Subcutaneous abdominal adipose tissue (tissue), 5 donors: ENCODE data around the gene PDCL2.

Experiments
- H3K27ac ChIP-seq: one replicate; pipeline ENCODE4 v1.7.0; 2013; ENCODE audit warnings: low read depth, mild to moderate bottlenecking, inconsistent platforms, low read length, moderate library complexity
- H3K27me3 ChIP-seq, 5 donors: one replicate each; pipeline ENCODE4 v1.7.0; 2013; ENCODE audit warnings: low read length in 5 of 5, inconsistent platforms in 1 of 5; ENCODE audit not compliant: control insufficient read depth in 5 of 5, insufficient read depth in 4 of 5
- H3K36me3 ChIP-seq, 5 donors: one replicate each; pipeline ENCODE4 v1.7.0; 2013; ENCODE audit warnings: low read length in 5 of 5; ENCODE audit not compliant: control insufficient read depth in 5 of 5, insufficient read depth in 5 of 5
- H3K4me1 ChIP-seq, 5 donors: one replicate each; pipeline ENCODE4 v1.7.0; 2013; ENCODE audit warnings: low read length in 5 of 5, mild to moderate bottlenecking in 3 of 5, moderate library complexity in 1 of 5; ENCODE audit not compliant: control insufficient read depth in 5 of 5, insufficient read depth in 5 of 5
- H3K4me3 ChIP-seq, 5 donors: one replicate each; pipeline ENCODE4 v1.7.0; 2013; ENCODE audit warnings: low read length in 5 of 5, low read depth in 1 of 5
- H3K9ac ChIP-seq, 5 donors: one replicate each; pipeline ENCODE4 v1.7.0; 2013; ENCODE audit warnings: low read length in 5 of 5, mild to moderate bottlenecking in 4 of 5, moderate library complexity in 3 of 5
- H3K9me3 ChIP-seq, 5 donors: one replicate each; pipeline ENCODE4 v1.7.0; 2013; ENCODE audit warnings: low read length in 5 of 5; ENCODE audit not compliant: control insufficient read depth in 5 of 5
- donor health status: healthy.
- donor health status: healthy.
- donor health status: healthy.
- donor health status: healthy.
- donor health status: healthy.

PDCL2 gene

GRCh38 chr4:55618546-55619143 lies 26.6 kb upstream of the PDCL2 start:
- no peaks in the 10 kb centered on the region for H3K27me3 ChIP-seq
- no peak overlapping the region for H3K4me3 ChIP-seq
- no peak overlapping the region for H3K27ac ChIP-seq
- no peaks in the 10 kb centered on the region for H3K9me3 ChIP-seq
- no peak overlapping the region for H3K9ac ChIP-seq
- H3K36me3 ChIP-seq = no peaks in the 10 kb centered on the region
- no peaks in the 10 kb centered on the region for H3K4me1 ChIP-seq

DNA sequence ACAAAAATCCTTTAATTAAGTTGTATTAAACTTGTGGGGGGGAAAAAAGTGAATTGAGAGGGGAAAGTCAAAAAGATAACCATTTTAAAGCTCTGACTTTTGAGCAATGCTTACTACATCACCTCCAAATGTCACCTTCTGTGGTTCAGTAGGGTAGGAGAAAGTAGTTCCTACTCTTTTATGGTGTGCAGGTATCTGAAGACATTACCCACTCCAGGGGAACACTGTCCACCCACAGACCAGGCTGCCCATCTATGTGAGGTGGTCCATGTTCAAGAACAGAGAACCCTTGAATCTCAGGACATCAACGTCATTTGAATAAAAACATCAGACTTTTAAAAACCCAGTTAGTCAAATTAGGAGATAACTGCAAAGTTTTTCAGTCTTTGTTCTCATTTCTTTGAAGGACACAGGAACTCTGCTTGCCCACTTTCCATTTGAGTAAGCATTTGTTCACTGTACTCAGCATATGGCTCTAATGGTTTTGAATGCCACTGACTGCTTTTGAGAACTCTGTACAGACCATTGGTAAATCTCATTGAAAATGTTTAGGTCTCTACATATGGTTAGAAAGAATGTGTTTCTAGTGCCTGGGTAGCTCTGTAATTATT lies 25.6 kb upstream of the PDCL2 start:
- Histone ChIP-seq H3K9me3 (no peaks in the 10 kb centered on the region), H3K27me3 (no peaks in the 10 kb centered on the region), H3K4me1 (no peaks in the 10 kb centered on the region), H3K36me3 (no peaks in the 10 kb centered on the region), H3K9ac (no peak overlapping the region), H3K27ac (no peak overlapping the region), H3K4me3 (no peak overlapping the region)

DNA sequence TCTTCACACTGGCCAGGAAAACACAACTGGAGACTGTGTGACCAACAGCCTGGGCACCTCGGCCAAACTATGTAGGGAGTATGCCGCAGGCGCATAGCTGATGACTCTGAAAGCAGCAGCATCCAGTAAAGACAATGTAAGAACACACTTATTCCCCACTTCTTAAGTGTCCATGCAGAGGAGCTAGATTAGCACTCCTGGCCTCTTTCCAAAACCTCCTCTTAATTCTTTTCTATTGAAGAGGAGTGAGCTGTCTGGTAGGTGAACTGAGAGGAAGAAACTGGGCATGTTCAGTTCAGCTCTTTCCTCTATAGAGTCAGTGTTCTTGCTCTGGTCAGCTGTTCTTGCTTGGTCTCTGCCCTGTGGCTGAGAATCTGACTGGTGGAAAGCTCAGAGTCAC lies 23.0 kb upstream of the PDCL2 start:
- Histone ChIP-seq H3K9ac (no peak overlapping the region), H3K36me3 (no peaks in the 10 kb centered on the region), H3K4me3 (no peak overlapping the region), H3K9me3 (no peaks in the 10 kb centered on the region), H3K27me3 (no peaks in the 10 kb centered on the region), H3K27ac (no peak overlapping the region), H3K4me1 (no peaks in the 10 kb centered on the region)

DNA sequence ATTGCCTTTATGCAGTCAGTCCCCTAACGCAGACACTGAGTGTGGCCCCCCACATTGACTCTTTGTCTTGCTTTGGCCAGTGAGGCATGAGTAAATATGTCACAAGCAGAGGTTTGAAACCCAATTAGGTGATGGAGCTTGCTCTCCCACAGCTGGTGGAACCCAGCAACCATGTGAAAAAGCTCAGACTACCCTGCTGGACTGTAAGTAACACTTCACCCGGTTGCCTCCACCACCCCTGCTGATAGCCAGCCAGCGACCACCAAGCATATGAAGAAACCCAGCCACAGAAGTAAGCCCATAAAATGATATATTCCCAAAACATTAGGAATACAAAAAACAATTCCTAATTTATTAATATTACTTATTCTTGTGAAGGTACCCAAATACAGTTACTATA lies 21.6 kb upstream of the PDCL2 start:
- no peaks in the 10 kb centered on the region for H3K27me3 ChIP-seq
- H3K4me3 ChIP-seq = no peak overlapping the region
- no peaks in the 10 kb centered on the region for H3K36me3 ChIP-seq
- no peak overlapping the region for H3K9ac ChIP-seq
- H3K4me1 ChIP-seq = peaks cover 0 to 5% (median 0%) of the 10 kb centered on the region in 5 donors
- no peaks in the 10 kb centered on the region for H3K9me3 ChIP-seq
- no peak overlapping the region for H3K27ac ChIP-seq

DNA sequence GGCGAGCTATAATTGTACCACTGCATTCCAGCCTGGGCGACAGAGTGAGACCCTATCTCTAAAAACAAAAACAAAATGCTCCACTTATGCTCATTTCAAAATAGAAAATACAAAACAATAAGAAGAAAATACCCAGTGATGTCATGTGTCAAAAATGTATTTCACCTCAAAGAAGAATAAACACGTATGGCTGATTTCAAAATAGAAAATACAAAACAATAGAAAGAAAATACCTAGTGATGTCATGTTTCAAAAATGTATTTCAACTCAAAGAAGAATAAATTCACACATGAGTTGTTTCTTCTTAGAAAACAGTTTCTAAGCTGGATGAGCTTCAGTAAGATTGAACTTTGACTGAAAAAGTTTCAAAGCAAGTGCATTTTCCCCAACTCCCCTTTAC lies 20.3 kb upstream of the PDCL2 start:
- H3K9ac ChIP-seq = no peak overlapping the region

DNA sequence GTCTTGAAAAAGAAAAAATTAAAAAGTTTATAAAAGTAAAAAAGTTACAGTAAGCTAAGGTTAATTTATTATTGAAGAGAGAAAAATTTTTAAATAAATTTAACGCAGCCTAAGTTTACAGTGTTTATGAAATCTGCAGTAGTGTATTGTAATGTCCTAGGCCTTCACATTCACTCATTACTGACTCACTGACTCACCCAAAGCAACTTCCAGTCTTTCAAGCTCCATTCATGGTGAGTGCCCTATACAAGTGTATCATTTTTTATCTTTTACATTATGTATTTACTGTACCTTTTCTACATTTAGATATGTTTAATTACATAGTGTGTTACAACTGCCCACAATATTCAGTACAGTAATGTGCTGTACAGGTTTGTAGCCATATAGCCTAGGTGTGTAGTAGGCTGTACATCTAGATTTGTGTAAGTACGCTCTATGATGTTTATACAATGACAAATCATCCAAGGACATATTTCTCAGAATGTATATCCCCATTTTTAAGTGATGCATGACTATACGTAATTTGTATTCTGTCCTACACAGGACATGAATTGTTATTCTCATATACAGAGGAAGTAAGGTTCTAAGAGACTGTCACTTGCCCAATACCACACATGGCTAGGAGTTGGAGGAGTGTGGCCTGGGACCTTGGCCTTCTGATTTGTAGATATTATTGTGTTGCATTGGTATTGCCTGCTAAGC lies 19.5 kb upstream of the PDCL2 start:
- Histone ChIP-seq H3K27ac (no peak overlapping the region), H3K36me3 (no peaks in the 10 kb centered on the region), H3K9me3 (no peaks in the 10 kb centered on the region), H3K4me3 (no peak overlapping the region), H3K27me3 (no peaks in the 10 kb centered on the region), H3K4me1 (peaks cover 0 to 5% (median 0%) of the 10 kb centered on the region in 5 donors), H3K9ac (no peak overlapping the region)

More for the DNA sequence above, 20.3 kb upstream of the PDCL2 start:
- Histone ChIP-seq H3K36me3 (no peaks in the 10 kb centered on the region), H3K9me3 (no peaks in the 10 kb centered on the region), H3K27me3 (no peaks in the 10 kb centered on the region), H3K27ac (no peak overlapping the region), H3K4me1 (peaks cover 0 to 5% (median 0%) of the 10 kb centered on the region in 5 donors), H3K4me3 (no peak overlapping the region)

DNA sequence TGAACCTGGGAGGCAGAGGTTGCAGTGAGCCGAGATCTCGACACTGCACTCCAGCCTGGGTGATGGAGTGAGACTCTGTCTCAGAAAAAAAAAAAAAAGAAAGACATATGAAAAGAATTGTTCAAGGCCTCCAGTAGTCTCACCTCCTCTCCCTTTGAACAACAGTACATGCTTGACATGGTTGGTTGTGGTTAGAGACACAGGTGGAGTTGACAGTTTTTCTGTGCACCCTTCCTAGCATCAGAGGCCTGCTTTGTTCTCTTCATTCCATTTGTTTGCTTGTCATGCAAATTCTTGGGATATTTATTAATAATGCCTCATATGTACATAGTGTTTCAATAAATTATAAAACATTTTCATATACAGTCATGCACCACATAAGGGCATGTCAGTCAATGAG lies 18.3 kb upstream of the PDCL2 start:
- Histone ChIP-seq H3K27ac (no peak overlapping the region), H3K4me3 (no peak overlapping the region), H3K4me1 (peaks cover 0 to 5% (median 0%) of the 10 kb centered on the region in 5 donors), H3K9ac (no peak overlapping the region), H3K36me3 (no peaks in the 10 kb centered on the region), H3K27me3 (no peaks in the 10 kb centered on the region), H3K9me3 (no peaks in the 10 kb centered on the region)

DNA sequence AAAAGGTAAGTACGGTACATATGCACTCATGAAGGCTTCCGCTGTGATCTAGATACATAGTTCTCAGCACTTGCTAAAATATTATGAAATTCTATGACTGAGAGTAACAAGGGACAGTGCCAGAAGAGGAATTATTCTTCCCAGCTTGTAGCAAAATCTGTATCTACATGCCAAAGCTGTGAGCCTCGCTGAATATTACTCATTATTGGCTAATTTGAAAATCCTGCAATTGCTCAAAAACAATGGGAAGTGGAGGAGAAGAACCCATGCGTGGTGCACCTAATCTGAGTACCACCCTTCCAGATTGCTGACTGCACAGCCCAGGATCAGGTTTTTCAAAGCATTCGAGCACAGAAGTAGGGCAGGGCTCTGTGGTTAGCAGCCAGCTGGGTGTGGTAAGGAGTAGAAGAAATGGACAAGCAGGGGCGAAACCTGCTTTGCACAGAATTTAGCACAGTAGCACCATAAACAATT lies 17.4 kb upstream of the PDCL2 start:
- Histone ChIP-seq H3K27me3 (no peaks in the 10 kb centered on the region), H3K27ac (no peak overlapping the region), H3K9ac (no peak overlapping the region), H3K36me3 (no peaks in the 10 kb centered on the region), H3K4me1 (peaks cover 0 to 5% (median 0%) of the 10 kb centered on the region in 5 donors), H3K4me3 (no peak overlapping the region), H3K9me3 (no peaks in the 10 kb centered on the region)

DNA sequence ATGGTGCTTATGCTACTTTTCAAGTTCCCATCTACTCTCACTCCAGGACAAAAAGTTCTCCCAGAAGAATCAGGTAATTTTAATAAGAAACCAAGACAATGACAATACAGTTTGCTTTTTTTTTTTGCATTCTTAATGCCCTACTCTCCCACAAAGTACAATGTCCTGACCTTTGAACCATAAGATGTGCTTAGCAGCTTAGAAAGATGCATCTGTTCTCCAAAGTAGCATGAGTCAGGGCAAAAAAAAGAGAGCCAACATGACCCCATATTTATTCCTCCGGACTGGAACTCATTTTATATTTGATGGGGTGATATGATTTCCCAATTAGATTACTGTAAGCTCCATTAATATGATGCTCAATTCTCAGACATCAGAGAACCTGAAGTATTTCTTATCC lies 16.5 kb upstream of the PDCL2 start:
- no peak overlapping the region for H3K4me3 ChIP-seq
- no peak overlapping the region for H3K27ac ChIP-seq
- no peaks in the 10 kb centered on the region for H3K9me3 ChIP-seq
- no peaks in the 10 kb centered on the region for H3K27me3 ChIP-seq
- peaks cover 0 to 5% (median 0%) of the 10 kb centered on the region in 5 donors for H3K4me1 ChIP-seq
- H3K36me3 ChIP-seq = no peaks in the 10 kb centered on the region
- no peak overlapping the region for H3K9ac ChIP-seq

DNA sequence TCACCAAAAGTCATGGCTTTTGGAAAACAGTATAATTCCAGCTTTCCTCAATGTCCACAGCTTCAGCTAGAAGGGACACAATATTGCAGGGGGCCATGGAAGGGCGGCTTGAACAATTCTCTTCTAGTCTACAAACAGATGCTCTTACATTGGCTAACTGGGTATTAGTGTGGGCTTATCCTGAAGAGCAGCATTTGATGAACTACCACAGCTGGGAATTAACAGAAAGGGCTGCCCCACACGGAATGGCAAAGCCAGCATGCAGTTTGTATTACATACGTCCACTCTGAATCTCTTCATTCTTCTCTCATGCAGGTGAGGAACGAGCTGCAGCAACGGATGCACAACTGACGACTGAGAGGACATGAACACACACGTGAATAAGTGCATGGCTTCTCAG lies 13.0 kb upstream of the PDCL2 start:
- no peaks in the 10 kb centered on the region for H3K27me3 ChIP-seq
- no peak overlapping the region for H3K9ac ChIP-seq
- H3K4me3 ChIP-seq = no peak overlapping the region
- peaks cover 0 to 5% (median 0%) of the 10 kb centered on the region in 5 donors for H3K4me1 ChIP-seq
- H3K36me3 ChIP-seq = no peaks in the 10 kb centered on the region
- H3K9me3 ChIP-seq = no peaks in the 10 kb centered on the region
- H3K27ac ChIP-seq = no peak overlapping the region
